Progenitor cell of endocrine pancreas (in vitro differentiated cells): Measurements from ENCODE around the gene SLC35D3. TPM values are rescaled to one million over a fixed set of nuclear protein-coding genes. Genes with fewer than 3 reads are reported as not detected.
A peak's percentile ranks its signal among the peaks of the same experiment; 100 is the strongest.

Experiments
- DNase-seq: peaks from one replicate; pipeline ENCODE4 v3.0.0; 2021; ENCODE audit warnings: low spot score; ENCODE audit not compliant: unreplicated experiment
- H3K27ac Mint-ChIP-seq: 2 replicates; pipeline ENCODE4 v1.8.0; 2021; ENCODE audit warnings: mild to moderate bottlenecking, moderate library complexity, mixed read lengths
- H3K27me3 Mint-ChIP-seq: 2 replicates; pipeline ENCODE4 v1.8.0; 2021; ENCODE audit warnings: mixed read lengths
- H3K36me3 Mint-ChIP-seq: 2 replicates; pipeline ENCODE4 v1.8.0; 2022; ENCODE audit warnings: mixed read lengths; ENCODE audit not compliant: insufficient read depth
- H3K4me1 Mint-ChIP-seq: 2 replicates; pipeline ENCODE4 v1.8.0; 2021; ENCODE audit warnings: low read depth, mixed read lengths
- H3K4me3 Mint-ChIP-seq: 2 replicates; pipeline ENCODE4 v1.8.0; 2021; ENCODE audit warnings: low read depth, mild to moderate bottlenecking, moderate library complexity, mixed read lengths
- H3K9me3 Mint-ChIP-seq: 2 replicates; pipeline ENCODE4 v1.8.0; 2021; ENCODE audit warnings: low read depth, mixed read lengths
- CTCF ChIP-seq: fragments of 200-600 bp; sonication (generic); IDR thresholded peaks from one replicate; pipeline ENCODE4 v1.5.0; 2021; ENCODE audit warnings: antibody characterized with exemption, mild to moderate bottlenecking; ENCODE audit not compliant: unreplicated experiment
- total RNA-seq: library from RNA; stranded (reverse); gene quantifications from 2 replicates; pipeline ENCODE4 v1.2.1, GENCODE V29; 2021

The SLC35D3 gene
- total RNA-seq, 1 donor from 2014 or later, result not detected

DNA sequence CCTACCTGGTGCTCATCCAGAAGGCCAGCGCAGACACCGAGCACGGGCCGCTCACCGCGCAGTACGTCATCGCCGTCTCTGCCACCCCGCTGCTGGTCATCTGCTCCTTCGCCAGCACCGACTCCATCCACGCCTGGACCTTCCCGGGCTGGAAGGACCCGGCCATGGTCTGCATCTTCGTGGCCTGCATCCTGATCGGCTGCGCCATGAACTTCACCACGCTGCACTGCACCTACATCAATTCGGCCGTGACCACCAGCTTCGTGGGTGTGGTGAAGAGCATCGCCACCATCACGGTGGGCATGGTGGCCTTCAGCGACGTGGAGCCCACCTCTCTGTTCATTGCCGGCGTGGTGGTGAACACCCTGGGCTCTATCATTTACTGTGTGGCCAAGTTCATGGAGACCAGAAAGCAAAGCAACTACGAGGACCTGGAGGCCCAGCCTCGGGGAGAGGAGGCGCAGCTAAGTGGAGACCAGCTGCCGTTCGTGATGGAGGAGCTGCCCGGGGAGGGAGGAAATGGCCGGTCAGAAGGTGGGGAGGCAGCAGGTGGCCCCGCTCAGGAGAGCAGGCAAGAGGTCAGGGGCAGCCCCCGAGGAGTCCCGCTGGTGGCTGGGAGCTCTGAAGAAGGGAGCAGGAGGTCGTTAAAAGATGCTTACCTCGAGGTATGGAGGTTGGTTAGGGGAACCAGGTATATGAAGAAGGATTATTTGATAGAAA lies 2.0 kb downstream of the SLC35D3 start:
- TF ChIP-seq CTCF, result no peak
- H3K9me3 Mint-ChIP-seq, result no peaks in the 10 kb centered on the region
- H3K4me3 Mint-ChIP-seq, result peak overlapping the region; percentile 40
- no peak for DNase-seq
- H3K36me3 Mint-ChIP-seq, result no peaks in the 10 kb centered on the region
- peaks cover 69% of the 10 kb centered on the region for H3K27me3 Mint-ChIP-seq
- peaks cover 7% of the 10 kb centered on the region for H3K4me1 Mint-ChIP-seq
- no peak overlapping the region for H3K27ac Mint-ChIP-seq

DNA sequence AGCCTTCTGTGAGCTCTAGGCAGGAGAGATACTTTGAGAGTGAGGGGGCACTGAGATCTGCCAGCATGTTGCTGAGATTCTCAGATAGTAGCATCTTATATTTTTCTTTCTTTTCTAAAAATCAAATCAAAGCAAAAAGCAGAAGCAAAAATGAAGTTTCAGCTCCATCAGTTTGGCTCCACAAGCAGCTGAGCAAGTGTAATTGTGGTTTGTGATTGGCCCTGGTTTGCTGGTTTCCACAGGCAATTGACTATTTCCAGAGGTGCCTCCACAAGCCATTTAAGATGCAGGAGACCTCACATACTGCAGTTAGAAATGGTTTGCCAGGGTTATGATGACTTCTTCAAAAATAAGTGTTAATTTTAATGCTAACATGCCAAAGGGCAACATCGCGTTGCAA lies 4.3 kb downstream of the SLC35D3 start:
- no peak for TF ChIP-seq CTCF
- H3K4me1 Mint-ChIP-seq, result peaks cover 2% of the 10 kb centered on the region
- H3K27ac Mint-ChIP-seq, result no peak overlapping the region
- no peaks in the 10 kb centered on the region for H3K36me3 Mint-ChIP-seq
- DNase-seq, result no peak
- H3K9me3 Mint-ChIP-seq, result no peaks in the 10 kb centered on the region
- no peak overlapping the region for H3K4me3 Mint-ChIP-seq
- peaks cover 57% of the 10 kb centered on the region for H3K27me3 Mint-ChIP-seq

DNA sequence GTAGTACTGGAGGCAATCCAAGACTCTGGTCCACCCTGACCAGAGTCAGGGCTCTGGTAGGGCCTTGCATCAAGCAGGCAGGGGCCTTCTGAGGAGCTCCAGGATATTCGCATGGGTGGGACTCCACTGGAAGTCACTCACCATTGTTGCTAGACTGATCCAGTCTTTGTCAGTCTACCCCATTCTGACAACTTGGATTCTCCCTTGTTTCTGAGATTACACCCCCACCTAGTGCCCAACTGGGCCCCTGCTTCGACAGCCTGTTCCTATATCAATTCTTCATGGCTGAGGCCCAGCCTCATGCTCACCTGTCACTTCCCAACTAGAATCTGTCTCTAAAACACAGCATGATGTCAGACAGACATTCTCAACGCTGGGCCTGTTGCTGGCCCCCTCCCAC lies 5.2 kb downstream of the SLC35D3 start:
- peaks cover 55% of the 10 kb centered on the region for H3K27me3 Mint-ChIP-seq
- no peak overlapping the region for H3K4me3 Mint-ChIP-seq
- H3K9me3 Mint-ChIP-seq, result no peaks in the 10 kb centered on the region
- H3K4me1 Mint-ChIP-seq, result peaks cover 2% of the 10 kb centered on the region
- TF ChIP-seq CTCF, result peak; percentile 16
- no peak overlapping the region for H3K27ac Mint-ChIP-seq
- no peak for DNase-seq
- H3K36me3 Mint-ChIP-seq, result no peaks in the 10 kb centered on the region

GRCh38 chr6:136930528-136930927 lies 8.4 kb downstream of the SLC35D3 start:
- TF ChIP-seq CTCF, result no peak
- H3K36me3 Mint-ChIP-seq, result no peaks in the 10 kb centered on the region
- DNase-seq, result no peak
- H3K27ac Mint-ChIP-seq, result no peak overlapping the region
- H3K27me3 Mint-ChIP-seq, result peaks cover 37% of the 10 kb centered on the region
- H3K9me3 Mint-ChIP-seq, result no peaks in the 10 kb centered on the region
- H3K4me3 Mint-ChIP-seq, result no peak overlapping the region
- no peaks in the 10 kb centered on the region for H3K4me1 Mint-ChIP-seq

DNA sequence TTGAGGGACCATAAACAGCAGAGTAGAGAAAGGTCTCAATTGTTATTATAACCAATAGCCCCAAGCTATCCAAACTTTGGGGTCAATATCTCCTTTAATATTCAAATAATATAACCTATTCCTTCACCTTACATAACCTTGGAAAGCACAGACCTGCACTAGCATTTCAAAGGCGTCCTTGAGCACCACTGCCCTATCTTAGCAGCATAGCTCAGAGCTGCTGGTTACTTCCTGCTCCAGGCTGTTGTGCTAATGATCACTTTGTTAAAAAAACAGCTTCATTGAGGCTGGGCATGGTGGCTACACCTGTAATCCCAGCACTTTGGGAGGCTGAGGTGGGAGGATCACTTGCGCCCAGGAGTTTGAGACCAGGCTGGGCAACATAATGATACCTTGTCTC lies 10.5 kb downstream of the SLC35D3 start:
- H3K36me3 Mint-ChIP-seq, result no peaks in the 10 kb centered on the region
- no peaks in the 10 kb centered on the region for H3K9me3 Mint-ChIP-seq
- no peaks in the 10 kb centered on the region for H3K4me1 Mint-ChIP-seq
- TF ChIP-seq CTCF, result no peak
- no peak overlapping the region for H3K4me3 Mint-ChIP-seq
- H3K27ac Mint-ChIP-seq, result no peak overlapping the region
- peaks cover 18% of the 10 kb centered on the region for H3K27me3 Mint-ChIP-seq
- DNase-seq, result no peak
